Calu3 (cell line): ENCODE results near the gene TBC1D32. TPM values are rescaled to one million over a fixed set of nuclear protein-coding genes. Genes with fewer than 3 reads are reported as not detected.

Experiments used
- BruUV-seq: library from RNA; stranded (reverse); fragments of 400-500 nt; replicated peaks from 2 replicates; lab custom pipeline; 2021; lab: Mats Ljungman, UMichigan
- CTCF ChIA-PET: fragments of 300-600 bp; sonication (Branson Sonifier 250); formaldehyde crosslinking; loops from one replicate; lab custom pipeline; 2022; ENCODE audit warnings: antibody characterized with exemption; lab: Charles Lee
- DNase-seq: peaks from one replicate; pipeline ENCODE4 v3.0.0; 2022
- H3K27ac Mint-ChIP-seq: one replicate; pipeline ENCODE4 v1.8.0; 2022; ENCODE audit warnings: mixed read lengths; ENCODE audit not compliant: unreplicated experiment
- H3K27me3 Mint-ChIP-seq: one replicate; pipeline ENCODE4 v1.8.0; 2022; ENCODE audit warnings: mixed read lengths; ENCODE audit not compliant: unreplicated experiment
- H3K36me3 Mint-ChIP-seq: one replicate; pipeline ENCODE4 v1.8.0; 2022; ENCODE audit warnings: mild to moderate bottlenecking, moderate library complexity, mixed read lengths; ENCODE audit not compliant: insufficient read depth, unreplicated experiment
- H3K4me1 Mint-ChIP-seq: one replicate; pipeline ENCODE4 v1.8.0; 2022; ENCODE audit warnings: mild to moderate bottlenecking, low read depth, mixed read lengths; ENCODE audit not compliant: unreplicated experiment
- H3K4me3 Mint-ChIP-seq: one replicate; pipeline ENCODE4 v1.8.0; 2022; ENCODE audit warnings: mild to moderate bottlenecking, low read depth, moderate library complexity, mixed read lengths; ENCODE audit not compliant: unreplicated experiment
- H3K9me3 Mint-ChIP-seq: one replicate; pipeline ENCODE4 v1.8.0; 2022; ENCODE audit warnings: low read depth, mixed read lengths; ENCODE audit not compliant: unreplicated experiment
- intact Hi-C: fragments of 100-400 bp; cut with micrococcal nuclease; formaldehyde crosslinking; loops from one replicate; pipeline ENCODE4 v1.10.0; 2022; ENCODE audit not compliant: unreplicated experiment
- total RNA-seq: library from RNA; stranded (reverse); gene quantifications from 2 replicates; pipeline ENCODE4 v1.2.3, GENCODE V29; 2022
- TF ChIP-seq, protein P1 (sequence below): fragments of 200-600 bp; IDR thresholded peaks from one replicate; pipeline ENCODE4 v1.8.0; 2022; ENCODE audit warnings: antibody characterized with exemption; ENCODE audit not compliant: unreplicated experiment

The TBC1D32 gene
- total RNA-seq, 1 experiment from 2014 or later = 8.9 TPM

DNA sequence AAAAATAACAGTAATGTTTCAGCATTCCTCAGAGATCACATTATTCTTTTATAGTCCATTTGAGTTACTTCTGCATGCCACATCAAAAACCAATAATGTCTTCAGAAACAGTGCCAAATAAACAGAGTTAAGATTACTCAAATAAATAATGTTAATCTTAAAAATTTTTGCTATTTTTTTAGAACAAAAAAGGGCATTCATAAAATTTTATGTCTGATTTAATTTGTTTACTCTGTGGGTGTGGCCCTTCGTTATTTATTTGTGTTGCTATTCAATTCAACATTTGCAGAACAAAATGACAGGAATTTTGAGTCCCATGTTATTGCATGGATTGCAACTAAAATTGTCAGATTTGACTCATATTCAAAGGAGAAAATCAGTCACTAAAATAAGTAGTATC, 18.7 kb upstream of the TBC1D32 start:
- no peak for DNase-seq
- BruUV-seq = no TSS peak
- Mint-ChIP-seq H3K27me3 (no peaks in the 10 kb centered on the region), H3K36me3 (no peaks in the 10 kb centered on the region), H3K9me3 (no peaks in the 10 kb centered on the region), H3K4me1 (no peaks in the 10 kb centered on the region), H3K4me3 (no peak overlapping the region), H3K27ac (no peak overlapping the region)
- TF ChIP-seq, protein P1, sequence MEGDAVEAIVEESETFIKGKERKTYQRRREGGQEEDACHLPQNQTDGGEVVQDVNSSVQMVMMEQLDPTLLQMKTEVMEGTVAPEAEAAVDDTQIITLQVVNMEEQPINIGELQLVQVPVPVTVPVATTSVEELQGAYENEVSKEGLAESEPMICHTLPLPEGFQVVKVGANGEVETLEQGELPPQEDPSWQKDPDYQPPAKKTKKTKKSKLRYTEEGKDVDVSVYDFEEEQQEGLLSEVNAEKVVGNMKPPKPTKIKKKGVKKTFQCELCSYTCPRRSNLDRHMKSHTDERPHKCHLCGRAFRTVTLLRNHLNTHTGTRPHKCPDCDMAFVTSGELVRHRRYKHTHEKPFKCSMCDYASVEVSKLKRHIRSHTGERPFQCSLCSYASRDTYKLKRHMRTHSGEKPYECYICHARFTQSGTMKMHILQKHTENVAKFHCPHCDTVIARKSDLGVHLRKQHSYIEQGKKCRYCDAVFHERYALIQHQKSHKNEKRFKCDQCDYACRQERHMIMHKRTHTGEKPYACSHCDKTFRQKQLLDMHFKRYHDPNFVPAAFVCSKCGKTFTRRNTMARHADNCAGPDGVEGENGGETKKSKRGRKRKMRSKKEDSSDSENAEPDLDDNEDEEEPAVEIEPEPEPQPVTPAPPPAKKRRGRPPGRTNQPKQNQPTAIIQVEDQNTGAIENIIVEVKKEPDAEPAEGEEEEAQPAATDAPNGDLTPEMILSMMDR = no peak
- CTCF ChIA-PET = no interaction called here
- intact Hi-C loops = loop anchor here (10.0 kb wide), 1 partner anchor 492 kb away; no protein-coding TSS in a partner anchor

DNA sequence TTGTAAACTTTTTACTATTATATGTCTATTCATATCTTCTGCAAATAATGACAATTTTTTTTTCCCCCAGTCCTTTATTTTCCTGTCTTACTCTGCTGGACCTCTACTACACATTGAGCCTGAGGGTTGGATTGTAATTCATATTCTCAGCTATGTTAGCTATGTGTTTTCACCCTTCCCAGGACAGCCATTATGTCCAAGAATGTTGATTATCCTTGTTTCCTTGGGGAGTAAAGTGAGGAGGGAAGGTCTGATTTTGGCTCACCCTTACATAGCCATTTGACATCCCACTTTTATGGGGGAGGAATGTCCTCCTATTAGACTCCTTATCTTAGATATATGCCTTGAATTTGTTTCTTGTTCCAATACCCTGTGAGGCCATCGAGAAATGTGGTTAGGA, 17.6 kb upstream of the TBC1D32 start:
- TF ChIP-seq, protein P1 = no peak
- Mint-ChIP-seq H3K4me3 (no peak overlapping the region), H3K27ac (no peak overlapping the region), H3K27me3 (no peaks in the 10 kb centered on the region), H3K36me3 (no peaks in the 10 kb centered on the region), H3K9me3 (no peaks in the 10 kb centered on the region), H3K4me1 (no peaks in the 10 kb centered on the region)
- intact Hi-C loops = loop anchor here (10.0 kb wide), 1 partner anchor 493 kb away; no protein-coding TSS in a partner anchor
- CTCF ChIA-PET = no interaction called here
- BruUV-seq = no TSS peak
- no peak for DNase-seq

DNA sequence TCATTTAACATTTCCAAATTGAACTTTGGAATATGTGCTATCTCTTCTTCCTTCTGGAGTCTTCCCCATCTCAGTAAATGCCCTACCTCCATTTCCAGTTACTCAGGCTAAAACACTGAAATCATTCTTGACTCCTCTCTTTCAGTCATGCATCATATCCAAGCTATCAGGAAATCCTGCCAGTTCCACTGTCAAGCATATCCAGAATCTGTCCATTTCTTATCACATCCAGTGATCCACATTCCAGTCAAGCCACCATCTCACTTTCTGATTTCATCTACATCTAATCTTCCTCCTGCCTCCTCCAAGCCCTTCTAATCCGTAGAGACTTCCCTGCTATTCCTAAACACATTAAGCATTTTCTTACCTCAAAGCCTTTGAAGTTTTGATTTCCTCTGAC, 15.3 kb upstream of the TBC1D32 start:
- no TSS peak for BruUV-seq
- DNase-seq = no peak
- H3K27ac Mint-ChIP-seq = no peak overlapping the region
- H3K36me3 Mint-ChIP-seq = no peaks in the 10 kb centered on the region
- CTCF ChIA-PET = no interaction called here
- intact Hi-C loops = no loop called here
- H3K4me1 Mint-ChIP-seq = no peaks in the 10 kb centered on the region
- no peak overlapping the region for H3K4me3 Mint-ChIP-seq
- H3K27me3 Mint-ChIP-seq = no peaks in the 10 kb centered on the region
- H3K9me3 Mint-ChIP-seq = no peaks in the 10 kb centered on the region
- TF ChIP-seq, protein P1 = no peak

DNA sequence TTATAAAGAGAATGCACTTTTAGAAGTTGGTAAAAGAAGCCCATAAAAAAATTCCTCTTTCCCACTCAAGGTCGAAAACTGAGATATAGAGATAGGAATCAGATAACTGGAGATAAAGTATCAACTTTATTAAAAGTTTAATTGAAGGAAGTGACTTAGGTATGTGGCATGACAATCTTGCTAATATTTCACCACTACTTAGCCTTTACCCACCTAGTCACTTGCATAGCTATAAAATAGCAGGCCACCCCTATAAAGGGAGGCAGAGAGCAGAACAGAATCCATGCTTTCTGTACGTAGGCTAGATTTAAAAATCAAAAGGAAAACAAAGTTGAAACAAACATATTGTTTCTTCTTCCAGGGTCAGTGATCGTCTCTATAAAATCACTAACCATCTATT, 13.2 kb upstream of the TBC1D32 start:
- DNase-seq = no peak
- BruUV-seq = no TSS peak
- Mint-ChIP-seq H3K4me3 (no peak overlapping the region), H3K9me3 (no peaks in the 10 kb centered on the region), H3K4me1 (no peaks in the 10 kb centered on the region), H3K36me3 (no peaks in the 10 kb centered on the region), H3K27me3 (no peaks in the 10 kb centered on the region), H3K27ac (no peak overlapping the region)
- intact Hi-C loops = no loop called here
- TF ChIP-seq, protein P1 = no peak
- CTCF ChIA-PET = no interaction called here
